H1 (cell line): ENCODE measurements around the gene TAS1R3. TPM values are rescaled to one million over a fixed set of nuclear protein-coding genes. Genes with fewer than 3 reads are reported as not detected.

Source experiments
- E2F6 ChIP-seq: IDR thresholded peaks from 2 replicates; pipeline ENCODE4 v1.6.1; 2012; ENCODE audit warnings: inconsistent platforms
- KDM4A ChIP-seq: IDR thresholded peaks from one replicate; pipeline ENCODE4 v1.7.1; 2012; ENCODE audit warnings: low read depth, mild to moderate bottlenecking, moderate library complexity, low read length, inconsistent platforms; ENCODE audit not compliant: severe bottlenecking
- RAD21 ChIP-seq, 2 experiments: IDR thresholded peaks in 1 of 2; conservative IDR thresholded peaks in 1 of 2; 2 replicates each; pipeline ENCODE4 v1.6.1; 2011; ENCODE audit warnings: low read depth in 2 of 2, low read length in 2 of 2, improper control_type of control experiment in 1 of 2, inconsistent platforms in 1 of 2, mild to moderate bottlenecking in 1 of 2, moderate library complexity in 1 of 2
- SP1 ChIP-seq: IDR thresholded peaks from 2 replicates; pipeline ENCODE4 v1.6.1; 2011; ENCODE audit warnings: low read depth, low read length
- TBP ChIP-seq: IDR thresholded peaks from 2 replicates; pipeline ENCODE4 v1.6.1; 2011; ENCODE audit warnings: low read depth, low read length, improper control_type of control experiment
- TCF12 ChIP-seq: IDR thresholded peaks from 2 replicates; pipeline ENCODE4 v1.6.1; 2011; ENCODE audit warnings: low read depth, mild to moderate bottlenecking, low read length
- polyA plus RNA-seq, 7 experiments: library from polyadenylated mRNA; depleted of rRNA in 3 of 7; stranded (reverse) in 5 of 7; unstranded in 2 of 7; fragments of >200 nt in 5 of 7; fragments of 200-250 nt in 2 of 7; gene quantifications; 1 replicate in 5 of 7; 2 replicates in 1 of 7; 4 replicates in 1 of 7; pipeline versions ENCODE4 v1.2.1 to v1.2.3, GENCODE V29; 2011 to 2013; ENCODE audit warnings: missing spikeins in 2 of 7, mixed read lengths in 2 of 7
- total RNA-seq: library from RNA; stranded (reverse); fragmentation: NEBNext Ultra II Directional; extraction: Animal tissue kit (Norgen Biotek cat#: 25700); gene quantifications from 2 replicates; pipeline ENCODE4 v1.2.1, GENCODE V29; 2021

Gene TAS1R3
- total and polyA plus RNA-seq, 2 of the 8 experiments (the other 6 are each of a cell fraction or from before 2014, with no cell fraction given), result 0.03 to 0.19 TPM

DNA sequence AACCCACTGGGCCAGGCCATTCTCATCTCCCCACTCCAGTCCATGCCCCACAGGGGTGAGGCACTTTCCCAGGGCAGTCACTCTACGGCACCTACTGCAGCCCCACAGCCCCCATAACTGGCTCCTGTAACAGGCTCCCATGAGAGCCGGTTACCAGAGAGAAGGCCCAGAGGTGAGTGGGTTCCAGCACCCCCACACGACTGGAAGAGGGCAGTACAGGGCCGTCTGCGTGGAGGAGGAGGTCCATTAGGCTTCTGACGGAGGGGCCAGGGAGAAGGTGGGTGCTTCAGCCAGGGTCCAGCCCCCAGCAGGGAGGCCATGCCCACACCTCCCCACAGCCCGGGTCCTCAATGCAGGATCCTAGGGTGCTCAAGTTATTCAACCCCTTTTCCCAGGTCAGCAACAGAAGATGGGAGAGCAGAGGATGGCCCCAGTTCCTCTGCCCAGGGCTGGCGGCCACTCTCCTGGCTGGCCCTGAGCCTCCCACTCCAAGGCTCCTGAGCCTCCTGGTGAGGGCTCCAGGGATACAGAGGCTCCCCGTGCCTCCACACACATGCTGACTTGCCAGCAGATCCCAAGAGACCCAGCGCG, 24.9 kb upstream of the TAS1R3 start (continued):
- TF ChIP-seq RAD21 (IDR thresholded peaks at IDR 0.05 in 1 of 2, conservative IDR thresholded peaks at IDR 0.05 in 1 of 2; ENCODE audit: low read depth in 2 of 2, low read length in 2 of 2), result peak; percentile 14 to 39; a peak in 3 of 4 replicates
- no peak for TF ChIP-seq KDM4A
- TF ChIP-seq SP1, result no peak
- no peak for TF ChIP-seq TCF12
- no peak for TF ChIP-seq TBP
- TF ChIP-seq E2F6, result no peak
